HL-60/S4 treated with retinoic acid at 250 ng/mL for 4 days and 3 days (cell line): ENCODE measurements around the gene HPSE.

ENCODE experiments used
- in situ Hi-C: fragments of 300-500 bp; cut with MboI; formaldehyde crosslinking; loops from 2 replicates; pipeline ENCODE4 v1.7.0; 2022; ENCODE audit warnings: low sequenced_read_pairs

Gene HPSE

GRCh38 chr4:83334425-83335241 is at the start of gene HPSE:
Gene HPSE, minus strand, starts transcription at chr4:83334848. Its CDS starts 66 bp downstream, at chr4:83334782.
- in situ Hi-C loops = no loop called here

GRCh38 chr4:83382850-83383249 is 48.2 kb upstream of the HPSE start:
- in situ Hi-C loops = no loop called here

- in situ Hi-C loops = no loop called here
Observed at GRCh38 chr4:83381173-83381572, 46.5 kb upstream of the HPSE start.

- in situ Hi-C loops = no loop called here
Observed at GRCh38 chr4:83378419-83378818, 43.8 kb upstream of the HPSE start.

DNA sequence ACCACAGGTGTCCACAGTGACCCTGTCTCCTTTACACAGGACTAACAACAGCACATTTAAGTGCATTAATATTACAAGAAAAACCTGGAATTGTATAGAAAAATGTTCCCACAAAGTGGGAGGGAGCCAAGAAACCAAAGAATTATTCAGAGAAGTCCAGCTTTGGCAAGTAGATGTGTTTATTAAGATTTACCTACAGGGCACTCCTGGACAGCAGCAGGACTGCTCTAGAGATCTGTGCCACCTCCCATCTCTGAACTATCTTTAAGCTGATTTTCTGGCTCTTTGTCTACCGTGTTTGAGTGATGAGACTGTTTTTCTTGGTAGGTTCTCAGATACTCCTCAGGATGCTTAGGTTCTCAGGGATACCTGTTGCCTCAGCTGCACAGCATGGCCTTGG is 38.3 kb upstream of the HPSE start:
- in situ Hi-C loops = no loop called here

DNA sequence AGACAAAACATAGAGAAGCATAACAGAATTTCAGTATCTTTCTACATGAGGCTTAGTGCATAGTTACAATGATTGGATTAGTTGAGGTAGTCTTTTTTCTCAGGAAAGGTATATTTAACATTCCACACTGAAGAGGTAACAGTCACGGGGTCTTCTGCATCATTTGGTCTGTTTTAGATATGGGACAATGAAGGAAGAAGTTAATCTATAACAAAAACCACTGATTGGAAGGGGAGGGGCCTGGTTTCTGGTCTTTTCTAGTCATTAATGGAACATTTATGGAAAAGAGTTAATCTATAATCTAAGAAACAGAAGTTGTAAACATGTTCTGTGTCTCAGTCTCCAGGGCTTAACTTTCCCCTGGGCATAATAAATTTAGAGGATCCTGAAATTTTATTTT is 37.3 kb upstream of the HPSE start:
- in situ Hi-C loops = no loop called here

GRCh38 chr4:83371235-83371634 is 36.6 kb upstream of the HPSE start:
- in situ Hi-C loops = no loop called here

- in situ Hi-C loops = no loop called here
Observed at GRCh38 chr4:83370640-83370906, 35.9 kb upstream of the HPSE start.

GRCh38 chr4:83369831-83370639 is 35.4 kb upstream of the HPSE start:
- in situ Hi-C loops = no loop called here

DNA sequence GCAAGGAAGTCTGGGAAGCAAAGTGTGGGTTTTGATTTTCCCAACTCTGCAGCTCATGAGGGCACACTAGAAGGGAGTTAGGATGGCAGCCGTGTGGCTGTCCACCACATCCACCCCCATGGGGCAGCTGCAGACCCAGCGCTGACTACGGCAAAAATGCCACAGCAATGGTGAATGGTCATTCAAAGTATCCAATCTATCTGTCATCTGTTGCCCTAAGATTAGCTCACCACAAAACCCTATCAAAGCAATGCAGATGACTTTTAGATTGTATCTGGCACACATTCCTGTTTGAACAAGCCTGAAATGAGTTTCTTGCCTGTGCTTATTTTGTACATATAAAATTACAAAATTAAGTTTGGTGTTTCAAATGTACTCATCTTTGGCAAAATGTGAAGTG is 29.7 kb upstream of the HPSE start:
- in situ Hi-C loops = no loop called here

DNA sequence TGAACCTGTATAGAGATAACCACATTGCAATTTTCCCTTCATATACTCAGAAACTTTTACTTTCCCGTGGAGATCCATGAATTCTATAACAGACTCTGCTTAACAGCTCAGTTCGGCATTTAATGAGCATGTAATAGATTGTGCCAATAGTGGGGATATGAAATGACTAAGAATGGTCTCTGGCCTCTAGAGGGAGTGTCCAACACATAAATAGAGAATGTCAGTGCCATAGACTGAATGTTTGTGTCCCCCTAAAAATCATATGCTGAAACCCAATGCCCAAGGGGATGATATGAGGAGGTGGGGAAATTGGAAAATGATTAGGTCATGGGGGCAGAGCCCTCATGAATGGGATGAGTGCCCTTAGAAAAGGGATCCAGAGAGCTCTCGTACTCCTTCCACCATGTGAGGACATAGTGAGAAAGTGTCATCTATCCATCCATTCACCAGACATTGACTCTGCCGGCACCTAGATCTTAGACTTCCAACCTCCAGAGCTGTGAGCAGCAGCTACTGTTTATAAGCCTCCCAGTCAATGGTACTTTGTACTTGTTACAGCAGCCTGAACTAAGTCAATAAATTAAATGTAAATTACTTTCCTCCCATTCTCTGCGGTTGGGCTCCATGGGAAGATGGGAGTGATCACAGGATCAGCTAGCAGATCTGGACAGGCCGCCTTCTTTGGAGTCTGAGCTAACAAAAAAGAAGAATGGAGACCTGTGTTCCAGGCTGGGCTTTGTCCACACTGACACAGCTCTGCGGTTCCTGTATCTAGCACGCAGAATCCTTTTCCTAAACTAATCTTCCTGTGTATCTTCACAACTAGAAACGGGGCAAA is 28.1 kb upstream of the HPSE start:
- in situ Hi-C loops = no loop called here

- in situ Hi-C loops = no loop called here
Observed at GRCh38 chr4:83361416-83362103, 26.9 kb upstream of the HPSE start.

- in situ Hi-C loops = no loop called here
Observed at GRCh38 chr4:83360018-83360417, 25.4 kb upstream of the HPSE start.

DNA sequence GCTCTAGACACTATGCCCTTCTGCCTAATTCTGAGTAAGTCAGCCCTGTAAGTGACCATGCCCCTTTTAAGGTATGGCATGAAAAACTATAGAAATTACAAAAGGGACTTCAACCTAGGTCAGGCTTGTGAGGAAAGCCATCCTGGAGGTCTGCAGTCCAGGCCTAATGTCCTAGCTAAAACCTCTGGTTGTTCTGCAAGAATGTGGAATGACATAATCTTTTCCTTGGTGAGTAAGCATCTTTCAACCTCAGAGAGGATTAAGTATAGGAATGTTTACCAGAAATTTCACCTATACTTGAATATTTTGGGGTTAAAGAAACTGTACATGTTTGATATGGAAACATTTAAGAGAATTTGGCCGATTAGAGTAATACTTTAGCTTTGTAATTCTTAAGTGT is 23.8 kb upstream of the HPSE start:
- in situ Hi-C loops = no loop called here

GRCh38 chr4:83356899-83357661 is 22.4 kb upstream of the HPSE start:
- in situ Hi-C loops = no loop called here

- in situ Hi-C loops = no loop called here
Observed at GRCh38 chr4:83353516-83353915, 18.9 kb upstream of the HPSE start.

GRCh38 chr4:83348074-83348473 is 13.4 kb upstream of the HPSE start:
- in situ Hi-C loops = no loop called here

- in situ Hi-C loops = no loop called here
Observed at GRCh38 chr4:83342476-83342875, 7.8 kb upstream of the HPSE start.

GRCh38 chr4:83340692-83341343 is 6.2 kb upstream of the HPSE start:
- in situ Hi-C loops = no loop called here

DNA sequence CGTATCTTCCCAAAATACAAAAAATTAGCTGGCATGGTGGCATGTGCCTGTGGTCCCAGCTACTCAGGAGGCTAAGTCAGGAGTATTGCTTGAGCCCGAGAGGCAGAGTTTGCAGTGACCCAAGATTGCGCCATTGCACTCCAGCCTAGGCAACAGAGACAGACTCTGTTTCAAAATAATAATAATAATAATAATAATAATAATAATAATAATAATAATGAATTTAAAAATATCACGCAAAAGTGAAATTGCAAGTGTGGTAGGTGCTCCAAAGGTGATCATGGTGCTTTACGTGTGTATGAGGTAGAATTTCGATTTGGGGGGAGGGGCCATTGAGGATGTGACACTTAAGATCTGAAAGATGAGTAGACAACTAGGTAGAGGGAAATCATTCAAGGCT is 4.9 kb upstream of the HPSE start:
- in situ Hi-C loops = no loop called here
